Stromal cell of bone marrow (primary cell): ENCODE measurements around the gene AUH.
A peak's percentile ranks its signal among the peaks of the same experiment; 100 is the strongest.
"Not testable (repeated sequence)": the region's sequence is repeated elsewhere in the genome, so short reads cannot be mapped to it uniquely, and the experiment has no call there.

Source experiments
- DNase-seq: peaks from one replicate; pipeline ENCODE4 v3.0.0-alpha.2; 2012; ENCODE audit warnings: low read depth

AUH gene

DNA sequence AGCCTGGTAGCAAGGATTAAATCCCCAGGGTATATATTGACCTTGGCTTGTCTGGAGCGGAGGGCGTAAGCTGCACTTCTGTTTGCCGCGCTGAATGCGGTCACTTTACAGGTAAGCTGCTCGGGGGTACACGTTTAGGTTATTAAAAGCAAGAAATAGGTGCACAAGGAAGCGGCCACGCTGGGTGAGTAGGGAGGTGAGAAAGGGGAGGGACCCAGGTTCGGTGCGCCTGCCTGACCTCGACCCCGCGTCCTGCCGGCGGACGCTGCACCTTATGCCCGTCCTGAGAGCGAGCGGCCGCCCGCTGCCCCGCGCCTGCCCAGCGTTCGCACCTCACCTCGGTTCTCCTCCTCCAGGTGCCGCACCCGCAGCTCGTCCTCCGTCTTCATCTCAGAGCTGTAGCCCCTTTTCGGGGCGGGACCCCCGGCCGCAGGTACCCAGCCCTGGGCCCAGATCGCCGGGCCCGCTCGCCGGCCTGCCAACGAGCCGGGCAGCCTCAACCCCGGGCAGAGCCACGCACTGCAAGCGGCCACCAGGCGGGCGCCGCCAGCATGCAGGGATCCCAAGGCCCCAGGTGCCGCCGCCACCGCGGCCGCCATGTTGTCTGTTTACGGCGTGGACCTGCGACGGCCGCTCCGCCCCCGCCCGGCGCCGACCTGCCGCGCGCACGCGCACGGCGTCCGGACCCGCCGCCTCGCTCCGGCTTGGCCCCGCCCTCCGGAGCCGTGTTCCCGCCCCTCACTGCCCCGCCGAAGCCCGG is at the start of gene AUH:
TSS of gene AUH (minus strand) at position 628 of the 760 bp plus-strand sequence. CDS start at position 599, 29 bp downstream.
- DNase-seq: peak; percentile 48

DNA sequence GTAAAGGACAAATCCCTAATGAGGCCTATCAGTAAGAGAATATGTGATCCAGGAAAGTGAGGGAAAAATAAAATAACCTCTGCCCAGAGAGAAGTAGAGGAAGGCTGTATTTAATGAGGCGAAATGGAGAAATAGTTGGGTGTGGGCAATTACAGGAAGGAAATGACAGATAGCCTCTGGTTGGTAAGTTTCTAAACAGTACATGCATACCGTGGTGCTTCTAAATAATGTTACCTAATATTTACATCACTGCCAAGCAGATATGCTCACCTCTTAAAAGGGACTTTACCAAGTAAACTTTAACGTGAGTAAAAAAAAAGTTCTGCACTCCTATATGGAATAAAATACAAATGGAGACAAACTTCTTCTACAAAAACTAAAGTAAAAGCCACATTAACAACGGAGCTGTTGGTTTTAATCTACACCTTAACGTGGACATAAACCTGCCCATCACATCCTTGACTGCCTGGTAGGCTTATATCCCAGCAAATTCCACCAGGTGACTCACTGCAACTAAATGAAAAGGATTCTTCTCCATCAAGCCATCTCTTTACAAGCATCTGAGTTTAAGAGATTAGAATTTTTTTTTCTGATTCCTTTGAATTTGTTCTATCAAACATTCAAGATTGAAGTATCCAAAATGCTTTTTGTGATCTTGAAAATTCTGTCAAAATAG is 49.5 kb upstream of the AUH start:
- no peak for DNase-seq

DNA sequence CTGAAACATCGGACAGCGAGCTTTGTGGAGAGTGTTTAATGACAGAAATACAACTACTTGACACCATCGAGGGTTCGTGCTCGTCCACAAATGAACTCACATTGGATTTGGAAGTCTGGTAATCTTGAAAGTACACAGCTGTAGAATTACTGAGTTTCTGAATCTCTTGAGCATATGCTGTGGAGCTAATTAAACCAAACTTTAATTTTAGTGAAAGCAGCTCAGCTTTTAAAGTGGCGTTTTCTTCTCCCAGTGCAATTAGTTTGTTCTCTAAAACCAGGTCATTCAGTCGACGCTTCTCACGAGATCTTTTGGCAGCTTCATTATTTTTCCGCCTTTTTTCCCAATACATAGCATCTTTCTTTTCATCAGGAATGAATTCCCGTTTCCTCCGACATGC is 48.4 kb upstream of the AUH start:
- no peak for DNase-seq

DNA sequence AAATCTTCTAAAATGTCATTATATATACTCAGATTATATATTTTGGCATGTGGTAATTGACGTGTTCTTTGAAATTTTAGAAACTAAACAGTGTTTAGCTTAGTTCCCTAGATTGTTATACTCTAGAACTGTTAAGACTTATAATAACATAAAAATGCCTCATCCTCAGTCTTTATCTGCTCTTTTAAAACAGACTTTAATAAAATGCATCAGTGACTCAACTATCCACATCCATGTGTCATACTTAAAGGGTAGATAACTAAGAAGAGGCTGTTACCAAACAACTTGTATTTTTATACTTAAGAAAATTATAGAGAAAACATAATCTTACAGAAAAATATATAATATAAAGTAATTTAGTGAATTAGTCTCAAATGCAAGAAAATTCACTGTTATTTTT is 46.8 kb upstream of the AUH start:
- no peak for DNase-seq

DNA sequence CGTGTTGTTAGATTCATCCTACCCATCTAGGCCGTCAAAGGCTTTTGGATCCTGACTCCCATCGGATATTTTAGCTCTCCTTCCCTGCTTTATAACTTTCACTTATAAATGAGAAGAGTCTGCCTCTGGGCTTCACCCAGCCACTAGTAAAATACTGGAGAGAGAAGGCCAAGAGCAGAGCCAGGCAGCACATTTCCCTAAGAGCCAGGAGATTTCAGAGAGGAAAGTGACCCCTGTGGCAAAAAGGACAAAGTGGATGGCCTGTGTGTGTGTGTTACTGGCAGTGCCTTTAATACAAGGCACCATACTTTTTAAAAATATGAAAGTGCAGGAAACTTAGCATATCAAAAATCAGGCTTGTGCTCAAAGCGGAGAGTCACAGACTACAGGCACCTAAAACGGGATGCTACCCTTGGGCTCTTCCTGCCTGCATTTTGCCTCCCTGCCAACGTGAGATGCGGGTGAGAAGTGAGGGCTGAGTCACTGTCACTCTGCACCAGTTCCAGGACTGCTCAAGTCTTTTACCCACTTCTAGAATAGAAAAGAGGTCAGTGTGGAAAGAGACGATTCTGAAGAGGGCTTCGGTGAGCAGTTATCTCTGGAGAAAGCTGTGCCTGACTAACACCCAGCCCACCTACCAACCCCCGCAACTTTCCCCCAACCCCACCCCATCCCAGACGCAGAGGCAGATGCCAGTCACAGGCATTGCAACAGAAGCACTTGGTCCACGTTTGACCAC is 46.0 kb upstream of the AUH start:
- DNase-seq: no peak

GRCh38 chr9:91405343-91406077 is 43.8 kb upstream of the AUH start:
- DNase-seq: no peak

DNA sequence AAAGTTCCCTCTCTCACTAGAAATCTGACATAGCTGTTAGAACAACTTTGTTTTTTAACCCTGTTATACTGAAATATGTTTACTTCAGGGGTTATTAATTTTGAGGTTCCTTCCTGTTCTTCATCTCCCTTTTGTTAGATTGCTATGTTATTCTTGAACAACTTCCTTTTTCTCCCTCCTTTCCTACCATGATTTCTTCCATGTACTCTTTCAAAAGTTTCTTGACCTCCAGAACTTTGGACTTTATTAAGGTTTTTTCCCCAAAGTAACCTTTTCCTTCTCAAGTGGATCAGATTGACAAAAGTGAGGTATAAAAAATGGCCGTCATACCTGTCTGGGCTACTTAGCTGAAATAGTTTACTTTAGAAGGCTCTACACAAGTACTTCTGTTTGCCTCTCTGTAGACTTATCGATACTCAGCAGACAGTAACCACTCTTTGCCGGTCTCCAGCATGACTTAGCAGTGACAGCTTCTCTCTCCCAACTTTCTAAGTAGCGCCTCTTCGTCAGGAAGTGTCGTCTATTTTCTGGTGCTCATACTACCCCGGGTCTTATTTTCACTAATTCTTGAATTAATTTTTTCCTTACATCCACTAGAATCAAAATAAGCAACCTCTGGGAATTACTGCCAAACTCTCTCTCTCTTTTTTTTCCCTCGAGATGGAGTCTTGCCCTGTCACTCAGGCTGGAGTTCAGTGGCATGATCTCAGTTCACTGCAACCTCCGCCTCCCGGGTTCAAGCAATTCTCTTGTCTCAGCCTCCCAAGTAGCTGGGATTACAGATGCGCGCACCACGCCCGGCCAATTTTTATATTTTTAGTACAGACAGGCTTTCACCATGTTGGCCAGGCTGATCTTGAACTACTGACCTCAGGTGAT is 42.2 kb upstream of the AUH start:
- no peak for DNase-seq

DNA sequence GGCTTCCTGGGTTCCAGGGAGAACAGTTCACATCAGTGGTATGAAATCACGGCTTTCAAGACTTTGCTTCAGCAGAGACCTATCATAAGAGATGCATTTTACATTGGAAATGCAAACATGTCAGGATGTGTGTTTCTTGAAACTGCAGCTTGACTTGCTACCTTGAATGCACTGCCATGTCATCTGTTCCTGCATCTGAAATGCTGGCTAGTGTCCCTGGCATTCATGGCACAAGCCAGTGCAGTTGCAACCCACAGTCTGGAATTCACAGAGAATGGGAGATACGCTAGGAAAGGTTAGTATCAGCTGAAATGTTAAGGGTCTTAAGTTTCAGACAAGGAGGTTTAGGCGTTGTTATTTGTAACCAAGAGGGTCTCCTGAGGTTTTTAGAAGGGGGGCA is 37.2 kb upstream of the AUH start:
- no peak for DNase-seq

GRCh38 chr9:91395553-91396471 is 34.1 kb upstream of the AUH start:
- peak; percentile 50 for DNase-seq

- DNase-seq: no peak
These were observed 33.4 kb upstream of the AUH start for GRCh38 chr9:91395106-91395552.

- no peak for DNase-seq
These were observed 32.1 kb upstream of the AUH start for GRCh38 chr9:91393826-91394225.

GRCh38 chr9:91392435-91392834 is 30.7 kb upstream of the AUH start:
- no peak for DNase-seq

DNA sequence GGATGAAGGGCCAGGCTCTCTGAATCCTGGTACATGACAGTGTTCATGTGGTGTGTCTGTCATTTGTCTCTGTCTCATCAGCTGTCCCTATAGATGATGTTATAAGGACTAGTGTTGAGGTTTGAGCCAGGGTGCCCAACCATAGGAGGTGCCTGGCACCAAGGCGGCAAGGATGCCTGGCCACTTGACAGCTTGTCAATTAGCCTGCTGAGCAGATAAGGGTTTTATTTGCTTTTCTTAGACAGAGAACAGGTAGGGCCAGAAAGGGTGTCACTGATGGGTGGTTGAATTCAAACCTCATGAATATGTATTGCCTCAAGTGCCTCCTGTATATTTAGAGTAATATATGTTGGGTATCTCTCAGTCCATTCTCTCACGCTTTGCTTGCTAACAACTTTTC is 30.1 kb upstream of the AUH start:
- no peak for DNase-seq

DNA sequence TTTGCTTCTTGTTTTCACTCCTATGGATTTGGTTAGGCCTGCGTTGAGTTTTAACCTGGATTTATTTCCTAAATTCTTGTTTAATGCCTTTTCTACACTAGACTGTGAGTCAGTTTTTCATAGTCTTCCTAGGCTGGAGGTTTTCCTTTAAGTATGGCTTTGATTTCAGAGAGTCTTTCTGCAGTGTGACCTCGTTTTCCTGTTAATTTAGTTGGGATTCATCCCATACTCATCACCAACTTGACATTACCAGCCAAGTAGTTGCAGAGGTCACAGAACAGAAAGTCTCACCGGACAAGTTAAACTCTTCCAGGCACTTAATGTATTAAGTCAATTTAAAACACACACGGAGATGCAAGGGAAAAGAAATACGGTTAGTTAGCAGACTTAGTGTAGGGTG is 29.7 kb upstream of the AUH start:
- peak; percentile 21 for DNase-seq

GRCh38 chr9:91389686-91390085 is 28.0 kb upstream of the AUH start:
- not testable (repeated sequence) for DNase-seq

GRCh38 chr9:91386765-91387164 is 25.0 kb upstream of the AUH start:
- no peak for DNase-seq

- DNase-seq: no peak
These were observed 23.2 kb upstream of the AUH start for GRCh38 chr9:91384954-91385353.

- no peak for DNase-seq
These were observed 21.9 kb upstream of the AUH start for GRCh38 chr9:91383577-91383976.

DNA sequence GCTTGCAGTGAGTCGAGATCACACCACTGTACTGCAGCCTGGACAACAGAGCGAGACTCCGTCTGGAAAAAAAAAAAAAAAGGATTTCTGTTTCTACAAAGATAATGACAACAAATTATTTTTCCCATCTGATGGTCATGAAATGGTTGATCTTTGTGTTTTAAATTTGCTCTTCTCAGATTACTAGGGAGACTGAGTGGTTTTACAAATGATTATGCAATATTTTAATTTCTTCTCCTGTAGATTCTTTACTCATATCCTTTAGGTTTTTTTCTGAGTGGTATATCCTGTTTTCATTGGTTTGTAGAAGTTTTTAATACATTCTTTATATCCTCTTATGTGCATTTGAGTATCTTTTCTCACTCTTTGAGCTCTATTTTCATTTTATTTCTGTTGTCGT is 20.6 kb upstream of the AUH start:
- no peak for DNase-seq

- no peak for DNase-seq
These were observed 17.7 kb upstream of the AUH start for GRCh38 chr9:91379426-91379825.
